HG03575 (cell line): Measurements from ENCODE around the gene CDKL1.
A peak's percentile ranks its signal among the peaks of the same experiment; 100 is the strongest.
"Not testable (repeated sequence)": the region's sequence is repeated elsewhere in the genome, so short reads cannot be mapped to it uniquely, and the experiment has no call there.

Experiments
- ATAC-seq: cut with Tn5 transposase; IDR thresholded peaks from one replicate; pipeline ENCODE4 v1.9.1; 2021; ENCODE audit not compliant: unreplicated experiment, insufficient number of reproducible peaks, low FRiP score; ENCODE audit errors: extremely low read depth

CDKL1 gene

GRCh38 chr14:50389668-50390441 is 6.8 kb downstream of the CDKL1 start:
- no peak for ATAC-seq

DNA sequence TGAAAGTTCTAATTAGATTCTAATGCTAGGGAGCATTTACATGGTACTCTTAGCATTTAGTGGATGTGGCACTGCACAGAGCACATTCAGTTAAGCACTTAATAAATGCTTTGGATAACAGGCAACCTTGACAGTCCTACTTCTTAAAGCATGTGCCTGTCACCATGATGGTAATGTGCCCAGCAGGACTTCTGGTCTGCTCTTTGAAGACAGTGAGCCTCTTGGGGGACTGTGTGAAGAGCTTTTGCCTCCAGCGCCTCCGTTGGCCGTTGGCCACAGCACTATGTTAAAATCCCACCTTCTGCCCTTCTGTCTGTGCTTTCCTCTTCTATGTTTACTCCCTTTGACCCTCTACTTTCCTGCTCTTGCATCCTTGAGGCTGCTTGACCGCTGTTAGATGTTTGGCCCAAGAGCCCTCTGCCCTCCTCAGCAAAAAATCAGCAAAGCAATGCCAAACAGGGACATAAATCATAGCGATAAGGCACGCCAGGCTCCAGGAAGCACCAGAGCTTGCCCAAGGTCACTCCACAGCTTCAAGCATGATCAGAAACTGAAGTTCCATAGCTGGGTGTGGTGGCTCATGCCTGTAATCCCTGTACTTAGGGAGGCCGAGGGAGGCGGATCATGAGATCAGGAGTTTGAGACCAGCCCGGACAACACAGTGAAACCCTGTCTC is 8.3 kb downstream of the CDKL1 start:
- ATAC-seq: no peak

DNA sequence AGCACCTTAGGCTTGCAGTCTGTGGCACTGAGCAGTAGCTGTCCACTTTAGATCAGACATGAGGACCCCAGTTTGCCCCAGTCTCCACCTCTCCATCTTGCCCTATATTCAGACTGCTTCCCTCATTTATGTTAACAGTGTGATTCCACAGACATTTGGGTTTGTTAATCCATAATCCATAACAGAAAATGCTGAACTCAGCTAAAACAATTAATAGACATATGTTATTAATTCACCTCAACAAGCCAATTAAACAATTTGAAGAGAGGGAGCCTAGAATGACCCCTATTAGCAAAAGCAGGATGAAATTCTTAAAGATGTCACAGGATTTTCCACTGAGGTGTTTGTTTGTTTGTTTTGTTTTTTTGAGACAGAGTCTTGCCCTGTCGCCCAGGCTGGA is 9.1 kb downstream of the CDKL1 start:
- no peak for ATAC-seq

DNA sequence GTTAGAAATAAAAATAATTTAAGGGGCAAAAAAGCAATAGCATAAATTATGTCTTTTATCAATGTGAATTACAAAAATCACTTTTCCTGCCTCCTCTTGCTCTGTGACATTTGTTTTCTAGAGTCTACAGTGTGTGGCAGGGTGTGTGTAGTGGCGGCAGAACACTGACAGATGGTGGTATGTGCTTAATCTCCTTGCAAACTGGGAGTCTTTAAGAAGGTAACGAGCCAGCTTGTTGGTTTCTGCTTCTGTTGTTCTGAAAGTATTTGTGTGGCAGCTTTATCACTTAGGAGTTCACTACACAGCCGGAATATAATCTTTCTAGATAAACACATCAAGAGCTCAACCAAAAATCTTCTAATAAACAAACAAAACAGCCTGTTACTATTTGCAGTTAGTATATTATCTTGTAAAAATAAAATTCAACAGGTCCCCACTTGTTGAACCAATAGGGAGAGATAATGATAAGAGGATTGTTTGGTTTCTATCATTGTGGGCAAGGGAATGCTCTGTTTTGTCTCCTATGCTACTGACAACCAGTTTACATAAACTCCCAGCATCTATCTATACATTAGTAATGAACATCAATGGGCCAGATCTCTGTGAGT is 13.0 kb downstream of the CDKL1 start:
- no peak for ATAC-seq

DNA sequence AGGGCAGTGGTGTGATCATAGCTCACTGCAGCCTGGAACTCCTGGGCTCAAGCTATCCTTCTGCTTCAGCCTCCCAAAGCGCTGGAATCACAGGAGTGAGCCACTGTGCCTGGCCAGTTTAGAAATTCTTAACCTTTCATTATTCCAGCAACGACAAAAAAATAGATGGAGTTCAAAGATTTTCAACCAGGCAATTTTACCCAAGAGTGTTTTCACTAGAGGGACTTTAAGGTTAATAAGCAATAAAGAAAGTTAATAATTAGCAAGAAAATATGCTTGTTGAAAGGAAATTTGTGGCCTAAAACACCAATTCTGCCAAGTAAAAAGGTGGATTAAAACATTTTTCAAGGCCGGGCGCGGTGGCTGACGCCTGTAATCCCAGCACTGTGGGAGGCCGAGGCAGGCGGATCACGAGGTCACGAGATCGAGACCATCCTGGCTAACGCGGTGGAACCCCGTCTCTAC is 14.8 kb downstream of the CDKL1 start:
- no peak for ATAC-seq

- ATAC-seq: no peak
Measured at GRCh38 chr14:50381008-50381407, 15.7 kb downstream of the CDKL1 start.

GRCh38 chr14:50380455-50380854 is 16.2 kb downstream of the CDKL1 start:
- no peak for ATAC-seq

- ATAC-seq: no peak
Measured at GRCh38 chr14:50379563-50379962, 17.1 kb downstream of the CDKL1 start.

DNA sequence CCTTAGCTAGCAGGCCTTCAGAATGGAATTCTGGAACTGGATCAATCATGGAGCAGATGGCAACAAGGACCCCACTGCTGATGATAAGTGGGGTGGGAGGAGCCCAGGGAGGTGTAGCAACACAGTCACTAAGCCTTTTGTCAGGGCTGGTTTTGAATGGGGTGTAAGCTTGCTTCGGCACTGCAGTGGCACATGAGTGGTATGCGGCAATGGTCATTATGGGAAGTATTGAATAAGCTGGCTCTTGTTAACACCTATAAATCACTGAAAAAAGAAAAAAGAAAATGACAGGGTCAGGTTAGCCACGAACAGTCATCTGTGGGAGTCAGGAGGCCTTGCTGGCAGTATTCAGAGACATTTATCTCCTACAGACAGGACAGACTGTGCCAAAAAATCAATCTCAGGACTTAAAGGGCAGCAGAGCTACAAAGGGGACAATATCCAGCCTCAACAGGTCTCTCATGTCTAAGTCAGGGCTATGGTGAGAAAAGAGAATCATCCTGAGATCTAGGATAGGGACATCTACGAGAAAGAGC is 19.1 kb downstream of the CDKL1 start:
- no peak for ATAC-seq

DNA sequence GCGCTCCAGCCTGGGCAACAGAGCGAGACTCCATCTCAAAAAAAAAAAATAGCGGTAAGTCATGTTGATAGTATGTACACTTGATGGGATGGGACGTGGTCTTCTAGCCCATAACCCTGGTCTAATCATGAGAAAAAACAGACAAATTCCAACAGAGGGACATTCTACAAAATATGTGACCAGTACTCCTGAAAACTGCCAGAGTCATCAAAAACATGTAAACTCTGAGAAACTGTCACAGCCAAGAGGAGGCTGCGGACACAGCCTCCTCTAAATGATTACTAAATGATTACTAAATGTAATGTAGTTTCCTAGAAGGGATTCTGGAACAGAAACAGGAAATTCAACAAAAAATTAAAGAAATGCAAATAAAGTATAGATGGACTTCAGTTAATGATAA is 20.9 kb downstream of the CDKL1 start:
- no peak for ATAC-seq

DNA sequence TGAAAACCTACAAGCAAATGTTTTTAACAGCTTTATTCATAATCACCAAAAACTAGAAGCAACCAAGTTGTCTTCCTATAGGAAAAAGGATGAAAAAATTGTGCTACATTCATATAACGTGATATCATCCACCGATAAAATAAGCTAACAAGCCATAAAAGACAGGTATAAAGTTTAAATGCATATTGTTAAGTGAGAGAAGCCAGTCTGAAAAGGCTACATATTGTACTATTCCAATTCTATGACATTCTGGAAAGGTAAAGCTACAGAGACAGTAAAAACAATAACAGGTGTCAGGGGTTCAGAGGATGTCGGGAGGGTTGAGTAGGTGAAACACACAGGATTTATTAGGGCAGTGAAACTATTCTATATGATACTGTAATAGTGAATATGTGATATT is 22.7 kb downstream of the CDKL1 start:
- ATAC-seq: no peak

DNA sequence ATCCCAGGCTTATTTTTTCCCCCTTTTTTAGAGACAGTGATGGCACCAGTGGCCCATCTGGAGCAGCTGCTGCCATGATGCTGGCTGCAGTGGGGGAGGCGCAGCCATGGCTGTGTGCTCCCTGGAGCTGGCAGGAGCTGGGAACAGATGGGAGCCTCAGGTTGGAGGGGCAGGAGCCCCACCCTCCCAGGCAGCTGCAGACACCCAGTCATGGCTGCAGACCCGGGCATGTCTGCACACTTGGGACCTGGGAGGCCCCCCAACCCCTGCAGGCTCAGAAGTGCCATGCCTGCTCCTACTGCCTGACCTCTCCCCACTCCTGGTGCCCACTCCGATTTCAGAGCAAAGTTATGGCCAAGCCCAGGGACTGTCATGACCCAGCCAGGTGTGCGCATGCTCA is 25.1 kb downstream of the CDKL1 start:
- ATAC-seq: no peak

- no peak for ATAC-seq
Measured at GRCh38 chr14:50366589-50366988, 30.1 kb downstream of the CDKL1 start.

DNA sequence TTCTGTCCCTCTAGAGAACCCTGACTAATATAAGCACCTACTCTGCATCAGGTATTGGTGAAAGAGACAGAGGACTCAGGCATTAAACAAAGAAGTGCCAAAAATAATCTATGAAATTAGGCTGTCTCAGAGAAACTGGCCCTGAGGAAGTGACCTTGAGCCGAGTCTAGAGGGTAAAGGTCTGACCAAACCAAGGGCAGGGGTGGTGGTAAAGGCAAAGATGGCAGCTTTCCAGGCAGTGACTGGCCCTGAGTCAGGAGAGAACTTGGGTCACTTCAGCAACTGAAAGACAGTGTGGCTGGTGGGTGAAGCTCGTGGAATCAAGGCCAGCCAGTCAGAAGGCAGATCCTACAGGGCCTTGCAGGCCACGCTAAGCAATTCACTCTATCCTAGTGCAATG is 30.6 kb downstream of the CDKL1 start:
- ATAC-seq: no peak

DNA sequence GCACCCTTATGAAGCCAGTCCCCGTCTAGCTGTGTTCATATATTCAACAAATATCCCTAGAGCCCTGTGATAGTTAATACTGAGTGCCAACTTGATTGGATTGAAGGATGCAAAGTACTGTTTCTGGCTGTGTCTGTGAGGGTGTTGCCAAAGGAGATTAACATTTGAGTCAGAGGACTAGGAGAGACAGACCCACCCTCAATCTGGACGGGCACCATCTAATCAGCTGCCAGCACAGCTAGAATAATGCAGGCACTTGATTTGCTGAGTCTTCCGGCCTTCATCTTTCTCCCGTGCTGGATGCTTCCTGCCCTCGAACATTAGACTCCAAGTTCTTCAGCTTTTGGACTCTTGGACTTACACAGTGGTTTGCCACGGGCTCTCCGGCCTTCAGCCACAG is 31.1 kb downstream of the CDKL1 start:
- not testable (repeated sequence) for ATAC-seq

DNA sequence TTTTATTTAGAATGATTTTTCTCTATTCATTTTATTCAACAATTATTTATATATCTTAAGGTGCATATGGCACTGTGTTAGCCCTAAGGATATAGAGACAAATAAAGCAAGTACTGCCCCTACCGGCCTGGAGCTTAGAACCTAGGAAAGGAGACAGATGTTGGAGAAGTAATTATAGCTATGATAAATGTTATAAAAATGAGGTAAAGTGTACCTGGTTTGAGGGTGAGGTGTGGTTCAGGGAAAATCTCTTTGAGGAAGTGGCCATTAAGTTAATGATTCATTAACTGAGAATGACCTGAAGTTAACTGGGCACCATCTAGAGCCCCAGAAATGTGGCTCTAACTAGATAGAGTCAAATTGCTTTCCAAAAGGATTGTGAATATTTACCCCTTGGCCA is 31.9 kb downstream of the CDKL1 start:
- no peak for ATAC-seq

DNA sequence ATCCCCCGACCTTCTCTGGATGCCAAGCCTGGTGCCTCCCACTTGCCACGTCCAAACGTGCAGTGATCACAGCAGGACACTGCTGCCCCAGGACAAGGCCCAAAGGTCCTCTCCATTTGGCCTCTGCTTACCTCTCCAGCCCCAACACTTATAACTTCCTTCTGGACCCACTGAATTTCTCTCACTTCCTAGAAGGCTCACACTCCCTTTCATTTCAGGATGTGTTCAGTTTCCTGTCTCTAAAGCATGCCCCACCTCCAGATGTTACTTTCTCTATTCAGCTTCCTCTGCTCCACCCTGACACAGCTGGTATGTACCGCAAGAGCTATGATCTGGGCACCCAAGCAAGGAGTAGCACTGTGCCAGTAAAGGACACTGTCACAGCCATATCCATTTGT is 33.0 kb downstream of the CDKL1 start:
- ATAC-seq: peak; percentile 93

GRCh38 chr14:50362764-50363713 is 33.6 kb downstream of the CDKL1 start:
- no peak for ATAC-seq
